Mesenchymal stem cell (in vitro differentiated cells and primary cell): ENCODE measurements around the gene DDX42.

Experiments used
- DNase-seq: peaks from one replicate; pipeline ENCODE4 v3.0.0-alpha.2; 2013
- H2AFZ ChIP-seq: one replicate; pipeline ENCODE4 v1.6.1; 2013; ENCODE audit warnings: low read depth, mild to moderate bottlenecking, control low read depth, inconsistent platforms, low read length, moderate library complexity
- H2AK5ac ChIP-seq: 2 replicates; pipeline ENCODE4 v1.6.1; 2013; ENCODE audit warnings: low read length, moderate library complexity, mild to moderate bottlenecking, inconsistent platforms; ENCODE audit not compliant: severe bottlenecking
- H2BK120ac ChIP-seq: one replicate; pipeline ENCODE4 v1.6.1; 2013; ENCODE audit warnings: low read depth, mild to moderate bottlenecking, inconsistent platforms, low read length, moderate library complexity
- H2BK12ac ChIP-seq, 2 experiments: one replicate each; pipeline ENCODE4 v1.6.1; 2013; ENCODE audit warnings: inconsistent platforms in 2 of 2, low read length in 2 of 2, mild to moderate bottlenecking in 2 of 2, moderate library complexity in 2 of 2, control low read depth in 1 of 2
- H2BK15ac ChIP-seq: one replicate; pipeline ENCODE4 v1.6.1; 2013; ENCODE audit warnings: mild to moderate bottlenecking, low read depth, inconsistent platforms; ENCODE audit not compliant: poor library complexity, severe bottlenecking
- H2BK5ac ChIP-seq: 2 replicates; pipeline ENCODE4 v1.6.1; 2013; ENCODE audit warnings: low read depth, mild to moderate bottlenecking, low read length, control low read depth, inconsistent platforms; ENCODE audit not compliant: poor library complexity, severe bottlenecking
- H3K14ac ChIP-seq, 2 experiments: one replicate each; pipeline ENCODE4 v1.6.1; 2013; ENCODE audit warnings: inconsistent platforms in 2 of 2, low read length in 2 of 2, control low read depth in 1 of 2, mild to moderate bottlenecking in 1 of 2, moderate library complexity in 1 of 2
- H3K18ac ChIP-seq, 2 experiments: one replicate each; pipeline ENCODE4 v1.6.1; 2013; ENCODE audit warnings: inconsistent platforms in 2 of 2, low read length in 2 of 2, control low read depth in 1 of 2, low read depth in 1 of 2, mild to moderate bottlenecking in 1 of 2
- H3K23ac ChIP-seq, 2 experiments: one replicate each; pipeline ENCODE4 v1.6.1; 2013; ENCODE audit warnings: inconsistent platforms in 2 of 2, low read length in 2 of 2, mild to moderate bottlenecking in 2 of 2, moderate library complexity in 2 of 2, control low read depth in 1 of 2
- H3K27ac ChIP-seq: 2 replicates; pipeline ENCODE4 v1.5.1; 2013; ENCODE audit warnings: mild to moderate bottlenecking, moderate library complexity, low read length, control low read depth, inconsistent platforms; ENCODE audit not compliant: poor library complexity, severe bottlenecking
- H3K27me3 ChIP-seq, 2 experiments: 2 replicates each; pipeline versions ENCODE4 v1.6.1 to v1.7.0; 2013; ENCODE audit warnings: low read length in 2 of 2, mild to moderate bottlenecking in 2 of 2, moderate library complexity in 2 of 2, control low read depth in 1 of 2, inconsistent platforms in 1 of 2; ENCODE audit not compliant: control insufficient read depth in 1 of 2, insufficient read depth in 1 of 2
- H3K36me3 ChIP-seq, 2 experiments: 2 replicates each; pipeline versions ENCODE4 v1.6.1 to v1.7.0; 2013; ENCODE audit warnings: low read length in 2 of 2, control low read depth in 1 of 2, inconsistent platforms in 1 of 2, low read depth in 1 of 2, mild to moderate bottlenecking in 1 of 2; ENCODE audit not compliant: insufficient read depth in 2 of 2, control insufficient read depth in 1 of 2
- H3K4ac ChIP-seq, 2 experiments: one replicate each; pipeline ENCODE4 v1.6.1; 2013; ENCODE audit warnings: inconsistent platforms in 2 of 2, low read length in 2 of 2, mild to moderate bottlenecking in 2 of 2, moderate library complexity in 2 of 2, control low read depth in 1 of 2, low read depth in 1 of 2
- H3K4me1 ChIP-seq: 2 replicates; pipeline ENCODE4 v1.6.1; 2013; ENCODE audit warnings: low read depth, low read length, control low read depth; ENCODE audit not compliant: control insufficient read depth, insufficient read depth
- H3K4me2 ChIP-seq: 2 replicates; pipeline ENCODE4 v1.6.1; 2013; ENCODE audit warnings: low read length, mild to moderate bottlenecking, inconsistent platforms; ENCODE audit not compliant: poor library complexity, severe bottlenecking
- H3K4me3 ChIP-seq, 2 experiments: 2 replicates each; pipeline versions ENCODE4 v1.5.1 to v1.7.0; 2013; ENCODE audit warnings: low read length in 2 of 2, mild to moderate bottlenecking in 2 of 2, control low read depth in 1 of 2, low read depth in 1 of 2; ENCODE audit not compliant: insufficient read depth in 1 of 2
- H3K79me1 ChIP-seq: replicated peaks from 2 replicates; pipeline ENCODE4 v1.6.1; 2013; ENCODE audit warnings: mild to moderate bottlenecking, control low read depth, low read length, inconsistent platforms; ENCODE audit not compliant: poor library complexity, severe bottlenecking
- H3K9ac ChIP-seq: 2 replicates; pipeline ENCODE4 v1.7.0; 2013; ENCODE audit warnings: mild to moderate bottlenecking, low read length, moderate library complexity
- H3K9me3 ChIP-seq: 2 replicates; pipeline ENCODE4 v1.7.0; 2013; ENCODE audit warnings: mild to moderate bottlenecking, low read length; ENCODE audit not compliant: control insufficient read depth
- H4K8ac ChIP-seq: one replicate; pipeline ENCODE4 v1.6.1; 2013; ENCODE audit warnings: inconsistent platforms, mild to moderate bottlenecking, low read length, moderate library complexity
- H4K91ac ChIP-seq: one replicate; pipeline ENCODE4 v1.6.1; 2013; ENCODE audit warnings: mild to moderate bottlenecking, low read length, inconsistent platforms
- WGBS: methylation state at CpG from one replicate; pipeline ENCODE4 v1.1.7; 2013; ENCODE audit warnings: mixed read lengths; 5-methylcytosine and 5-hydroxymethylcytosine counted together

The DDX42 gene

GRCh38 chr17:63848834-63849689 is 75.1 kb downstream of the DDX42 start:
- peak overlapping the region; percentile 84 for H3K9ac ChIP-seq
- WGBS: 49% methylated on average over 82 of the region's 82 CpGs
- peak overlapping the region in 1 of 2 experiments; percentile 57 for H3K4me3 ChIP-seq

GRCh38 chr17:63850401-63850800 is 76.4 kb downstream of the DDX42 start:
- H3K18ac ChIP-seq: no peak overlapping the region
- H2BK12ac ChIP-seq: no peak overlapping the region
- no peak overlapping the region for H3K4ac ChIP-seq
- no peak overlapping the region for H3K27ac ChIP-seq
- no peak overlapping the region for H2BK15ac ChIP-seq
- no peak for DNase-seq
- H3K14ac ChIP-seq: no peak overlapping the region
- no peak overlapping the region for H4K91ac ChIP-seq
- H3K4me3 ChIP-seq: no peak overlapping the region
- no peak overlapping the region for H2BK120ac ChIP-seq
- peaks cover 7% of the 10 kb centered on the region in 2 experiments for H3K27me3 ChIP-seq
- no peak overlapping the region for H3K4me2 ChIP-seq
- no peak overlapping the region for H3K23ac ChIP-seq
- H3K36me3 ChIP-seq: no peaks in the 10 kb centered on the region
- no peak overlapping the region for H4K8ac ChIP-seq
- H3K79me1 ChIP-seq: no peaks in the 10 kb centered on the region
- 97% methylated on average over 9 of the region's 9 CpGs for WGBS
- H3K9ac ChIP-seq: no peak overlapping the region
- no peak overlapping the region for H2BK5ac ChIP-seq
- H2AFZ ChIP-seq: no peak overlapping the region
- no peaks in the 10 kb centered on the region for H3K9me3 ChIP-seq
- no peak overlapping the region for H2AK5ac ChIP-seq
- H3K4me1 ChIP-seq: peaks cover 4% of the 10 kb centered on the region

More at GRCh38 chr17:63848834-63849689, 75.1 kb downstream of the DDX42 start:
- H4K91ac ChIP-seq: peak overlapping the region; percentile 5
- no peak overlapping the region for H3K14ac ChIP-seq
- no peak overlapping the region for H3K27ac ChIP-seq
- H3K4ac ChIP-seq: peak overlapping the region in 1 of 2 experiments; percentile 4
- H3K18ac ChIP-seq: peak overlapping the region; percentile 6 to 61
- H2BK120ac ChIP-seq: peak overlapping the region; percentile 39
- H3K4me1 ChIP-seq: peaks cover 4% of the 10 kb centered on the region
- H3K27me3 ChIP-seq: no peaks in the 10 kb centered on the region
- no peak overlapping the region for H2BK15ac ChIP-seq
- H2AK5ac ChIP-seq: no peak overlapping the region
- H3K36me3 ChIP-seq: no peaks in the 10 kb centered on the region
- no peaks in the 10 kb centered on the region for H3K79me1 ChIP-seq
- no peaks in the 10 kb centered on the region for H3K9me3 ChIP-seq
- peak overlapping the region in 1 of 2 experiments; percentile 7 for H2BK12ac ChIP-seq
- H3K23ac ChIP-seq: no peak overlapping the region
- H4K8ac ChIP-seq: peak overlapping the region; percentile 5
- DNase-seq: peak; percentile 82
- H2BK5ac ChIP-seq: no peak overlapping the region
- no peak overlapping the region for H3K4me2 ChIP-seq
- H2AFZ ChIP-seq: peak overlapping the region; percentile 70

GRCh38 chr17:63853260-63853659 is 79.3 kb downstream of the DDX42 start:
- no peak overlapping the region for H3K4me3 ChIP-seq
- H3K79me1 ChIP-seq: no peaks in the 10 kb centered on the region
- DNase-seq: no peak
- H3K4me1 ChIP-seq: peaks cover 4% of the 10 kb centered on the region
- H4K91ac ChIP-seq: no peak overlapping the region
- H3K9ac ChIP-seq: no peak overlapping the region
- no peak overlapping the region for H3K4me2 ChIP-seq
- H4K8ac ChIP-seq: no peak overlapping the region
- H3K27me3 ChIP-seq: peaks cover 7 to 9% of the 10 kb centered on the region in 2 experiments
- no peak overlapping the region for H2BK15ac ChIP-seq
- H3K9me3 ChIP-seq: no peaks in the 10 kb centered on the region
- no peak overlapping the region for H3K4ac ChIP-seq
- no peak overlapping the region for H2AFZ ChIP-seq
- H3K36me3 ChIP-seq: no peaks in the 10 kb centered on the region
- H2BK12ac ChIP-seq: no peak overlapping the region
- H3K27ac ChIP-seq: no peak overlapping the region
- no peak overlapping the region for H2AK5ac ChIP-seq
- no peak overlapping the region for H3K23ac ChIP-seq
- H3K14ac ChIP-seq: no peak overlapping the region
- no peak overlapping the region for H2BK5ac ChIP-seq
- no peak overlapping the region for H3K18ac ChIP-seq
- H2BK120ac ChIP-seq: no peak overlapping the region
- WGBS: no CpG with 5 or more reads among the region's 2 CpGs

- WGBS: 88% methylated on average over 5 of the region's 5 CpGs
- H4K91ac ChIP-seq: no peak overlapping the region
- no peak overlapping the region for H3K4me2 ChIP-seq
- peaks cover 16 to 24% of the 10 kb centered on the region in 2 experiments for H3K27me3 ChIP-seq
- H4K8ac ChIP-seq: no peak overlapping the region
- H3K4ac ChIP-seq: no peak overlapping the region
- H2BK12ac ChIP-seq: no peak overlapping the region
- H3K79me1 ChIP-seq: no peaks in the 10 kb centered on the region
- H3K4me1 ChIP-seq: no peaks in the 10 kb centered on the region
- H3K14ac ChIP-seq: no peak overlapping the region
- H2BK15ac ChIP-seq: no peak overlapping the region
- no peak overlapping the region for H3K27ac ChIP-seq
- H3K23ac ChIP-seq: no peak overlapping the region
- H3K9ac ChIP-seq: no peak overlapping the region
- no peaks in the 10 kb centered on the region for H3K36me3 ChIP-seq
- no peak overlapping the region for H2BK120ac ChIP-seq
- no peak overlapping the region for H2AFZ ChIP-seq
- H3K18ac ChIP-seq: no peak overlapping the region
- no peak overlapping the region for H2BK5ac ChIP-seq
- no peaks in the 10 kb centered on the region for H3K9me3 ChIP-seq
- no peak overlapping the region for H2AK5ac ChIP-seq
- no peak for DNase-seq
- H3K4me3 ChIP-seq: no peak overlapping the region
These were observed 80.7 kb downstream of the DDX42 start for GRCh38 chr17:63854709-63855108.
